GM12891 (cell line): ENCODE data around the gene PDXP.

Experiments used
- POLR2A ChIP-seq: IDR thresholded peaks from 2 replicates; pipeline ENCODE4 v1.6.1; 2011; ENCODE audit warnings: low read depth, low read length, control low read depth
- POLR2AphosphoS5 ChIP-seq: IDR thresholded peaks from 2 replicates; pipeline ENCODE4 v1.6.1; 2011; ENCODE audit warnings: low read depth, low read length, control low read depth
- TAF1 ChIP-seq: IDR thresholded peaks from 2 replicates; pipeline ENCODE4 v1.6.1; 2011; ENCODE audit warnings: low read depth, low read length, control low read depth

DNA sequence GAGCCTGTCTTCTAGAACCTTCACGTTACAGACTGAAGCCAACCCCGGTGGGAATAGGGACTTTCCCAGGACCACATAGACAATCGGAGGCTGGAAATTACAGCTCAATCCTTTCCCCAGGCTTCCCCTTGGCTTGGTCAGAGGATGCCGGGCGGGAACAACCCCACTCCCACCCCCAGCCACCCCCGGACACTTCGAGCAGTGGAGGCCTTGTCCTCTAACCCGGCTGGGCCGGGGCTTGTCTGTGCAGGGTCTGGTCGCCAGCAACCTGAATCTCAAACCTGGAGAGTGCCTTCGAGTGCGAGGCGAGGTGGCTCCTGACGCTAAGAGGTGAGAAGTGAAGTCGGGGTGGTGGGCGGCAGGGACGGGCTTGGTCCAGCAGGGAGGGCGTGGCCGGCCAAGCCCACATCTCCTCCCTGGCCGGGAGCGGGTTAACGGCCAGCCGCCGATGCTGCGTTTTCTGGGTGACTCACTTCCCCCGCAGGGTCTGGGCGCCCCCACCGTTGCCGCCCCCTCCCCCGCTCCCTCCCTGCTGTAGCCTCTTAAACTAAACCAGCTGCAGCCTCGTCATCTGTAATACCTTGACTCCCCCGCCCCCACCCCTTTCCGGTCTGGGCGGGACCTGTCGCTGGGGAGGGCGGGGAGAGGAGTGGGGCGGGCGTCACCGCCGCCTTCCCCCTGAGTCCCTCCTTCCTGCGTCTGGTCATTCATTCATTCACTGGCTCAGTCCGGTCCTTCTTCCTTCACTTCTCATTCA, 18.4 kb downstream of the PDXP start:
- no peak for TF ChIP-seq TAF1
- 0 out of 2 replicates have a peak, but pooled peaks have one; percentile 38 for TF ChIP-seq POLR2AphosphoS5
- TF ChIP-seq POLR2A: no peak; the same call in 1 of the 2 replicates
